Neural cell (in vitro differentiated cells): ENCODE data around the gene RNF213.

ENCODE experiments used
- CTCF ChIP-seq: fragments of 450-650 bp; IDR thresholded peaks from 2 replicates; pipeline ENCODE4 v1.5.1; 2014; ENCODE audit warnings: antibody characterized with exemption, mild to moderate bottlenecking, moderate library complexity; ENCODE audit not compliant: poor library complexity, severe bottlenecking
- REST ChIP-seq: IDR thresholded peaks from 2 replicates; pipeline ENCODE4 v1.6.1; 2012; ENCODE audit warnings: borderline replicate concordance
- TAF1 ChIP-seq: IDR thresholded peaks from 2 replicates; pipeline ENCODE4 v1.6.1; 2012; ENCODE audit warnings: low read depth

GRCh38 chr17:80284631-80285030 lies 24.0 kb downstream of the RNF213 start:
- TF ChIP-seq TAF1 = no peak
- no peak for TF ChIP-seq CTCF
- TF ChIP-seq REST = no peak
